HG03280 (cell line): ENCODE measurements around the gene IL23R.

Experiments used
- ATAC-seq: cut with Tn5 transposase; IDR thresholded peaks from one replicate; pipeline ENCODE4 v1.9.1; 2021; ENCODE audit warnings: mild to moderate bottlenecking, moderate library complexity; ENCODE audit not compliant: unreplicated experiment

Gene IL23R

GRCh38 chr1:67294836-67295617, 128.8 kb downstream of the IL23R start:
- no peak for ATAC-seq

GRCh38 chr1:67298762-67299161, 132.5 kb downstream of the IL23R start:
- ATAC-seq = no peak

DNA sequence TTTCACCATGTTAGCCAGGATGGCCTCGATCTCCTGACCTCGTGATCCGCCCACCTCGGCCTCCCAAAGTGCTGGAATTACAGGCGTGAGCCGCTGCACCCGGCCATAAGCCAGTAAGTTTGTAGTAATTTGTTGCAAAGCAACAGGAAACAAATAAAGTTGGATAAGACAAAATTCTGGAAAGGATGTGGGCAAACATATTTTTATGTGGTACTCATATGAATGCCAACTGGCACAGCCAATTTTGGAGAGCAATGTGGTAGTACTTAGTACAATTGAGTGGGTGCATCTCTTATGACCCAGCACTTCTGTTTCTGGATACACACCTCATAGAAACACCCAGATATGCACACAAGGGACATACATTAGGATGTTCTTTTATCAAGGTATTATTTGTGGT, 133.0 kb downstream of the IL23R start:
- no peak for ATAC-seq

GRCh38 chr1:67300561-67300960, 134.3 kb downstream of the IL23R start:
- no peak for ATAC-seq

- no peak for ATAC-seq
These were observed 137.8 kb downstream of the IL23R start for GRCh38 chr1:67304023-67304422.

- ATAC-seq = no peak
These were observed 140.3 kb downstream of the IL23R start for GRCh38 chr1:67306547-67306946.

DNA sequence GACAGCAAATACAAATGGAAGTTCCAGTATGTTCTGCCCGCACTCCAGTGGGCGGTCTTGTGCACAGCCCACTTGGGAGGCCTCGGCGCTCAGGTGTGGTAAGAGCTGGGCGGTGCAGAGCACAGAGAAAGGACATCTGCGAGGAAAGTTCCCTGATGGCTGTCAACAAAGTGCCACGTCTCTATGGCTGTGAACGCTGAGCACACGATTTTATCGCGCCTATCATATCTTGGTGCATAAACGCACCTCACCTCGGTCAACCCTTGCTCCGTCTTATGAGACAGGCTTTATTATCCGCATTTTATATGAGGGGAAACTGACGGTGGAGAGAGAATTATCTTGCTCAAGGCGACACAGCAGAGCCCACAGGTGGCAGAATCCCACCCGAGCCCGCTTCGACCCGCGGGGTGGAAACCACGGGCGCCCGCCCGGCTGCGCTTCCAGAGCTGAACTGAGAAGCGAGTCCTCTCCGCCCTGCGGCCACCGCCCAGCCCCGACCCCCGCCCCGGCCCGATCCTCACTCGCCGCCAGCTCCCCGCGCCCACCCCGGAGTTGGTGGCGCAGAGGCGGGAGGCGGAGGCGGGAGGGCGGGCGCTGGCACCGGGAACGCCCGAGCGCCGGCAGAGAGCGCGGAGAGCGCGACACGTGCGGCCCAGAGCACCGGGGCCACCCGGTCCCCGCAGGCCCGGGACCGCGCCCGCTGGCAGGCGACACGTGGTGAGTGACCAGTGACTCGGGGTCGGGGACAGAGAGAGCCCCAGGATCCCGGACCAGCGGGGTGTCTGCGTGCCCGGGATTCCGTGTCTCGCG, 141.2 kb downstream of the IL23R start, which contains the start of gene IL12RB2:
Gene IL12RB2 (plus strand): TSS at position 623 of the 810 bp plus-strand sequence. CDS start 12,496 bp downstream, outside the sequence.
- no peak for ATAC-seq

GRCh38 chr1:67308136-67308535, 141.9 kb downstream of the IL23R start:
- ATAC-seq = no peak
